OCI-LY1 (cell line): ENCODE measurements around the gene PTPRU.

Experiments
- CTCF ChIP-seq: fragments of 200-600 bp; sonication (generic), shearing (Covaris generic); IDR thresholded peaks from 2 replicates; pipeline ENCODE4 v1.5.1; 2017; ENCODE audit warnings: mild to moderate bottlenecking, antibody characterized with exemption, low read length, moderate library complexity, mixed read lengths
- EZH2 ChIP-seq: fragments of 200-600 bp; sonication (generic), shearing (Covaris generic); IDR thresholded peaks from 2 replicates; pipeline ENCODE4 v1.8.0; 2017; ENCODE audit warnings: borderline replicate concordance, mixed run types, mild to moderate bottlenecking, antibody characterized with exemption, low read length, moderate library complexity, mixed read lengths

GRCh38 chr1:29234471-29234870 lies 1.9 kb upstream of the PTPRU start:
- TF ChIP-seq CTCF = no peak
- TF ChIP-seq EZH2 = no peak
